Sigmoid colon (tissue), 4 donors: Measurements from ENCODE around the gene NRSN2.

ENCODE experiments used
- CTCF ChIP-seq, 4 experiments: fragments of 450-650 bp in 3 of 4; fragments of 200-600 bp in 1 of 4; IDR thresholded peaks; one replicate each; pipeline ENCODE4 v1.5.1; 2016 to 2019; ENCODE audit warnings: antibody characterized with exemption in 4 of 4, mild to moderate bottlenecking in 3 of 4, moderate library complexity in 2 of 4
- EP300 ChIP-seq, 4 donors: sonication (generic); formaldehyde crosslinking; IDR thresholded peaks; one replicate each; pipeline ENCODE4 v1.6.1; 2017; ENCODE audit warnings: antibody characterized with exemption in 4 of 4
- POLR2A ChIP-seq, 2 donors: fragments of 450-650 bp; IDR thresholded peaks; one replicate each; pipeline ENCODE4 v1.6.1; 2016; ENCODE audit warnings: antibody characterized with exemption in 2 of 2, mild to moderate bottlenecking in 2 of 2, moderate library complexity in 2 of 2
- POLR2AphosphoS5 ChIP-seq, 4 donors: sonication (generic); formaldehyde crosslinking; IDR thresholded peaks; one replicate each; pipeline ENCODE4 v1.6.1; 2017; ENCODE audit warnings: antibody characterized with exemption in 4 of 4

GRCh38 chr20:311609-312008 lies 35.3 kb upstream of the NRSN2 start:
- no peak for TF ChIP-seq CTCF (IDR thresholded peaks at IDR 0.05)
- TF ChIP-seq POLR2A (IDR thresholded peaks at IDR 0.05), result no peak
- TF ChIP-seq POLR2AphosphoS5 (IDR thresholded peaks at IDR 0.05), result no peak
- no peak for TF ChIP-seq EP300 (IDR thresholded peaks at IDR 0.05)
